ENCODE results near the gene AQP12B.
"Not testable (repeated sequence)": the region's sequence is repeated elsewhere in the genome, so short reads cannot be mapped to it uniquely, and the experiment has no call there.

Gene AQP12B

DNA sequence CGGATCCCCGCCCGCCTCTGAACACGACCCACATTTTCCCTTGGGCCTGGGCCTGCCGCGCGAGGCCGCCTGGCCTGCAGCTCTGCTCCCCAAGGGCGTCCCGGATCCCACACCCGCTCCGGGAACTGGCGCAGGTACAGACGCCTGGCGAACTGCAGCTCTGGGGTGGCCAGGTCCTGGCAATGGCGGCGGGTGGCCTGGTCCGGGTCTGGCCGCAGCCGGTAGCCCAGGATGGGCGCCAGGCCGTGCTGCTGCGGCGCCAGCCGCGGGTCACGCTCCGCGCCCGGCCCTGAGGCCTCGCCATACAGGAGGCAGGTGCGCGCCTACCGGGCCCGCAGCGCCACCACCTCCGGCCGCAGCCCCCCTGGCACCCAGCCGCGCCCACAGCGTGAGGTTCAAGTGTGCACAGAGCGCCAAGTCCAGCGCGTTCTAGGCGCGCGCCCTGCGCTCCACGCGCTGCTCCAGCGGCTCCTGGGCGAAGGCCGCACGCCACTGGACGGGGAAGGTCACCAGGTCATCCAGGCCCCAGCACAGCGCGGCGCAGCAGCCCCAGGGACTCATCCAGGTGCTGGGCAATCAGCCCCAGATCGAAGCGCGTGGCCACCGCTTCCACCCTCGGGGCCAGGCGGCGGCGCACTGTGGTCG, 18.5 kb upstream of the AQP12B start:
- no peak for DNase-seq

DNA sequence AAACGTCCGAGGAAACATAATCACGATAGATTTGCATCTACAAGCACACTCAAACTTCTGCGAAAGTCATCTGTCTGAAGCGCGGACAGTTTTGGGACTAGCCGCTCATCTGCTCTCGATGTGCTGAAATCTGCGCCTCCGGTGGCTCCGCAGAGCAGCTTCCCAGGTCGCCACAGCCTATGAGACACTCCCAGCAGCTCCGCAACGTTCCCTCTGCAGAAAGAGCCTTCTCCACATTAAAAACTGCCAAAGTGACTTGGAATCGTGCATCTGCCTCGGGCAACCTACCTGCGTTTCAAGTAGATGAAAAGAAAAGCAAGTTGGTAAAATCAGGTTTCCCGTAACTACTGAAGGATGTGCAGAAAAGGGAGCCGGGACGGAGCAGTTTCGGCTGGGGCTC, 17.9 kb upstream of the AQP12B start:
- not testable (repeated sequence) for DNase-seq

DNA sequence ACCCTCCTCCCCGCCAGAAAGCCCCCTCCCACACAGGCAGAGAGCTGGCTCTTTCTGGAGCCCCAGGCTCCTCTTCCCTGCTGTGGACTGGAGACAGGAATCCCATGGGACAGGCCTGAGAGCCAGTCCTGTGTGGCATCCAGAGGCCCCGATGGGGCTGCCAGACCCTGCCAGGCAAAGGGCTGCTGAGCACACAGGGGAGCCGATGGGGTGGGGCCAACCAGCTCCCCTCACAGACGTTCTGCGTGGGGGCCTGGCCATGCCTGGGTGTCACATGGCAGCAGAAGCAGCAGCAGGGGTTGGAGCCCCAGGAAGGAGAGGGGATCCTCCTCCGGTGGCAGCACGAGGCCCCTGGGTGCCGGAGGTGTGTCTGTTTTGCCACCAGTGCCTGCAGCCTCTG, 17.1 kb upstream of the AQP12B start:
- not testable (repeated sequence) for DNase-seq

DNA sequence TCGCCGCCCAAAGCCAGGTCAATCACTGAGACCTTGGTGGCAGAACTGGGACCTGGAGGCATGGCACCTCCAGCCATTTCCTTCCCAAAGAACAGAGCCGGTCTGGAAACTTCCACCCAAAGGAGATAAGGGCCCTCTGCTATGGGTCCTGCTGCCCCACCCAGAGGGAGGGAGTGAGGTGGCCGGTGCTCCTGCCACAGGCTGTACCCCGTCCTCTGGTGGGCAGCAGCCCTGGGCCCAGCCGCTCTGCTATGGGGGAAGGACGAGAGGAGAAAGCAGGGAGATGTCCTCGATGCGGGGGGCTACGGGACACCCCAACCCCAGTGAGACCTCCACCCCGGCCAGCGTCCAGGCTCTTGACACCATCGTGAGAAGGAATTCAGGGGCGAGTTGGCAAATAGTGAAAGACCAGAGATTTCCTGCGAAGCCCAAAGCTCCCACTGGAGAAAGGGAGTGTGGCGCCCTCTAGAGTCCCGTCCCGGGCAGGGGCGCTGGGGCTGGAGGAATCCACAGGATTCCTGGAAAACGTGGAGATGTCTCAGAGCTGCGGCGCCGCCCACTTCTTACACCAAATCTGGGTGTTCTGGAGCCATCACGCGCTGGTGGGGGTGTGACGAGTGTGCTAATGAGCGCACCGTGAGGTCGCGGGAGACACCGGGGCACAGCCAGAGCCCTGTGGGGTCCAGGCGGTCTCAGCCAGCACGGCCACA, 16.3 kb upstream of the AQP12B start:
- DNase-seq: not testable (repeated sequence)

DNA sequence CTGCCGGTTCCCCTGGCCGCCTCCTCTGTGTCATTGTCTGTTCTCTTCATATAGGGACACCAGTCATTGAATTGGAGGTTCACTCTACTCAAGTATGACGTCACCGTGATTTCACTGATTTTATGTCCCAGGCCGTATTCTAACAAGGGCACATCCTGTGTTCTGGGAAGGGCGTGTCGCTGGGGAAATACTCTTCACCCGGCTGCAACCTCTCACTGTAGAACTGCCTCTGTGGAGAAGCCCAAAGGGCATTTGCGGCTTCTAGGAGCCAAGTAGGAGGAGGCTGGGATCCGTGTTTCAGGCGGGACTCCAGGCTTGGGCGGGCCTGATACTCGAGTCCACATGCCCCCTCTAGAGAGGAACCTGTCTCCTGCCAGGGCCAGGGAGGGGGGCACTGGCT, 13.8 kb upstream of the AQP12B start:
- DNase-seq: not testable (repeated sequence)

DNA sequence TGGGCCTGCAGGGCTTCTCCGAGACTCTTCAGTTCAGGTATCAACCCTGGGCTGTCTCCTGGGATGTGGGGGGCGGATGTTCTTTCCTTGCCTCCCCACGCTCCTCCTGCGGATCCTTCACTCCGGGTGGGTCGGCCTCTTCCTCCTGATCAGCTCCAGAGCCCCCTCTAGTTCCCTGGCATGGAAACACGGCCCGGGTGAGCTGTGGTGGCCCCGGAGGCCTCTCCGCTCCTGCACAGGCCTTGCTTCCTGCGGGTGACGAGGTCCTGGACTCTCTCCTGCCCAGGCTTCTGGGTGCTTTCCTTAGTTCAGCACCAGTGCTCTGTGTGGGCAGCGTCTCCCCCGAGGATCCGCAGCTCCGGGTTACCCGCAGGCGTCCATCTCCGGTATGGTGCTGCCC, 12.9 kb upstream of the AQP12B start:
- DNase-seq: not testable (repeated sequence)

DNA sequence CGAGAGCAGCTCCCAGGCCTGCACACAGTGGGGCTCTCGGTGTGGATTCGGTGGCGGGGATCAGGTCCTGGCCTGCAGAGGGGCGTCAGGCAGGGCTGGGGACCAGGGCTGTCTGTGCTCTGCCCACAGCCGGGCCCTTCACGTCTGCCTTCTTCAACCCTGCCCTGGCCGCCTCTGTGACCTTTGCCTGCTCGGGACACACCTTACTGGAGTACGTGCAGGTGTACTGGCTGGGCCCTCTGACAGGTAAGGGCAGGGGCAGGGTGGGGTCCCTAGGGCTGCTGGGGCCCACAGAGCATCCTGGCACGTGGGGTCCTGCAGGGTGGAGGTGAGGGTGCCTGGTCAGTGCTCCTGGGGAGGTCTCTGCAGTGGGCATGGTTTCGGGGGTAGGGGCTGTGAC, 11.6 kb upstream of the AQP12B start:
- not testable (repeated sequence) for DNase-seq

DNA sequence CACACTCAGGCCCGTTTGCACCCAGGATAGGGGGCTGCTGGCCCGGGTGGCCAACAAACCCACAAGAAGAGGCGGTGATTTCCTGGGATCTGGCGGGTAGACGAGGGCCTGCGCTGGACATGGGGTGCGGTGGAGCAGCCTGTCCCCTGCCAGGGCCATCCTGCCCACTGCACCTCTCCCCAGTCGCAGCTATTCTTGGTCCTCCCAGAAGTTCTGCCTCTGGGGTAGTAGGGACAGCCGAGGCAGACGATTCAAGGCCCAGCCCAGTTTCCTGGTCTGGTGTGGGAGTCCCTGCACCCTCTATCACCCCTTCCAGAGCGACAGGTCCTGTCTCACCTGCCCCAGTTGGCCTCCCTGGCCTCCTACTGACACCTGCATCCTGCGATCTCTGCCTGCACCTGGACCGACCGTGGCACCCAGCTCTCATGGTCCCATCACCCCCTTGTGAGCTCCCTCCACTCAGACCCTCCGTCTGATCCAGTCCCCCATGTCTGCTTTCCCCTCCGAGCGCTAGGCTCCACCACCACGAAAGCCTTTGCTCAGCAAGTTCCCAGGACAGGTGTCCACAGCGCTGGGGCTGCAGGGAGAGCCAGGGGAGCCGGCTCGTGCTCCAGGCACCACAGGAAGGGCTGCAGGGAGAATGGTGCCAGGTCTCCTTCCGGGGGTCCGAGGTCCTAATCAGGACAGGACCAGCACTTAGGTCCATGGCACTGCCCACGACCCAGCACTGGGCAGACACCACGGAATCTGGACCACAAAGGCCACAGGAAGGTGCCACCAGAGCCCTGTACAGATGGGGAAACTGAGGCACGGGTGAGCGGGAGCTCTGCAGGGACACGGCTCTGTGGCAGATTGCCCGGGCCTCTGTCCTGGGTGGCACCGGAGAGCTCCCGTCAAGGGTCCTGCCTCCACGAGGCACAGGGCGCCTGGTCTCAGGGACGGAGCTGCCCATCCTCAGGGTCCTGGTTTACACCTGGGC, 10.2 kb upstream of the AQP12B start:
- not testable (repeated sequence) for DNase-seq

DNA sequence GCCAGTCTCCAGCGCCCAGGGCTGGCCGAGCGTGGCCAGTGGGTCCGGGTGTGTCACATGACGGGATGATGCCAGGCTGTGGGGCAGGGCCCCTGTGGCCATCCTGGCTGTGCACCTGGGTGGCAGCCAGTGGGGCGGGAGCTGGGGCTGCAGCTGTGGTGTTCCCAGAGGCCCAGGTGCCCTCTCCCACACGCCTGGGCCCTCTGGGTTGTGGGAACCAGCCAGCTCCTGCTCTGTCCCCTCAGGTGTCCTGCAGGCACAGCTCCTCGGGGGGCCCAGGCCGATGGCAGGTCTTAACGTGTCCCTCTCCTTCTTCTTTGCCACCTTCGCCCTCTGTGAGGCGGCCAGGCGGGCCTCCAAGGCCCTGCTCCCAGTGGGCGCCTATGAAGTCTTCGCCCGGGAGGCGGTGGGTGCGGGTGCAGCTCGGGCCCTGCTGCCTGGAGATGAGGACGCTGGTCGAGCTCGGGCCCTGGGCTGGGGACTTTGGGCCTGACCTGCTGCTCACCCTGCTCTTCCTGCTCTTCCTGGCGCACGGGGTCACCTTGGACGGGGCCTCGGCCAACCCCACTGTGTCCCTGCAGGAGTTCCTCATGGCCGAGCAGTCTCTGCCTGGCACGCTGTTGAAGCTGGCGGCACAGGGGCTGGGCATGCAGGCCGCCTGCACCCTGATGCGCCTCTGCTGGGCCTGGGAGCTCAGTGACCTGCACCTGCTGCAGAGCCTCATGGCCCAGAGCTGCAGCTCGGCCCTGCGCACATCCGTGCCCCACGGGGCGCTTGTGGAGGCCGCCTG, 9.1 kb upstream of the AQP12B start, which contains the start of gene AQP12A:
TSS of gene AQP12A (plus strand) at position 236 of the 790 bp plus-strand sequence. CDS start at position 284, 48 bp downstream.
- not testable (repeated sequence) for DNase-seq

DNA sequence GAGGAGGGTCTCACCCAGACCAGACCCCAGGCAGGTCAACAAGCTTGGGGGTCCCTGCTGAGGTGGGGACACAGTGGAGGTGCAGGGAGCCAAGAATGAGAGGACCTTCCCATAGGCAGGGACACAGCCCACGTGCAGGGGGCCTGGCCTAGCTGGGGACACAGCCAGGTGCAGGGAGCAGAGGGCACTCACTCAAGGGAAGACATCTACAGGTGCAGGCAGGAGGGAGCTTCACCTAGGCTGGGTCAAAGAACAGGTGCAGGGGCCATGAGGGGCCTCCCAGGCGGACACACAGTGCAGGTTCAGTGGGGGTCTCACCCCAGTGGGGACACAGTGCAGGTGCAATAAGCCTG, 8.4 kb upstream of the AQP12B start:
- not testable (repeated sequence) for DNase-seq

DNA sequence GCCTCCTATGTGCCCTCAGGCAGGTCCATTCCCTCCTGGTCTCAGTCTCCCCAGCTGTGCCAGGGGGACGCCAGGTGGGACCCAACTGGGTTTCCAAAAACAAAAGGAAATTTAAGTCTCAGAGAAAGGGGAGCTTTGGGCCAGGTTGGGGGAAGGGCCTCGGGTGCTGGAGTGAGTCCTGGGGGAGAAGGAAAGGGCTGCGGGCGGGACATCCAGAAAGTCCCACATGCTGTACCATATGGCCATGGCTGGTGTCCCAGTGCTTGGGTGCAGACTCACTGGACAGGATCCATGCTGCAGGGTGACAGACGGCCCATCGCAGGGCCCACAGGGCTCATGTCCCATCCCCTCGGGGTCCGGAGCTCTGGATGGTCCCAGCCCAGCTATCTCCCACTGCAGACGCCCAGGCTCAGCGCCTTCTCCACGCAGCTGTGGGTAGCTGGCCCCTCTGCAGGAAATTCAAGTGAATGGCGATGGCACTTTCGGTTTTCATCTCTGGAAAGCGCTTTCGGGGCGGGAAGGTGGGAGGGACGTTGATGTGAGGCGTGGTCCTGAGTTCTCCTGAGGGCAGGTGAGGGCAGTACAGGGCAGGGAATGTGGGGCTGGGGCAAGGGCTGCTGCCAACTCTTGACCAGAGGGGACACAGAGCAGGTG, 7.9 kb upstream of the AQP12B start:
- DNase-seq: not testable (repeated sequence)

DNA sequence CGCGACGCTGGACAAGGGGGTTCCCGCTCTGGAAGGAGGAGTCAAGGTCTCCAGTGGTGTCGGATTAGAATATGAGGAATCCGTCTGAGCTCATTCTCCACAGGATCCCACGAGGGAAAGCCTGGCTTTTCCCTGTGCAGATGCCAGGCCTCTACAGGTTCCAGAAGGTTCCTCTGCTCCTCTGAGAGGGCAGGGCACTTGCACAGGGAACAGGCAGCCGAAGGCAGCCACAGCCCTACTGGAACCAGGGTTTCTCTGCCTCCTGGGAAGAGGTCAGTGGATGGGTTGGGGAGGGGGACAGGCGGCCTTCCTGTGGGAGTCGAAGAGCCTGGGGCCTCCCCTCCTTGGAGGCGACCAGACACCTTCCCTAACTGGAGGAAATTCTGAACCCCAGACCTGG, 7.3 kb upstream of the AQP12B start:
- no peak for DNase-seq

DNA sequence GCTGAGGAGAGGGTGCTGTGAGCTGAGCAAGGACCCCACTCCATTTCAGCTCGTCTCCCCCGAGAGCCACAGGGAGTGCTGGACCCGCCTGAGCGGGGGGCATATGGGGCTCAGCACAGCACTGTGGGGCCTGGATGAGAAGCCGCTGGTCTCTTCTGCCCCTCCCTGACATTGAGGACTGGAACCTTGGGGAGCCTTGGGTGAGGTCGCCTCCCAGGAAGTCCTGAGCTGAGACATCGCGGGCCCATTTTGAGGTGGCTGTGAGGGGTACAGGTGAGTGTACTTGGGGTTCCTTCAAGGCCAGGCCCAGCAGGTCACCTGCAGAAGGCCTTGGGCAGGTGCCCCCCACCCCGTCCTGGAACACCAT, 5.9 kb upstream of the AQP12B start:
- DNase-seq: no peak

DNA sequence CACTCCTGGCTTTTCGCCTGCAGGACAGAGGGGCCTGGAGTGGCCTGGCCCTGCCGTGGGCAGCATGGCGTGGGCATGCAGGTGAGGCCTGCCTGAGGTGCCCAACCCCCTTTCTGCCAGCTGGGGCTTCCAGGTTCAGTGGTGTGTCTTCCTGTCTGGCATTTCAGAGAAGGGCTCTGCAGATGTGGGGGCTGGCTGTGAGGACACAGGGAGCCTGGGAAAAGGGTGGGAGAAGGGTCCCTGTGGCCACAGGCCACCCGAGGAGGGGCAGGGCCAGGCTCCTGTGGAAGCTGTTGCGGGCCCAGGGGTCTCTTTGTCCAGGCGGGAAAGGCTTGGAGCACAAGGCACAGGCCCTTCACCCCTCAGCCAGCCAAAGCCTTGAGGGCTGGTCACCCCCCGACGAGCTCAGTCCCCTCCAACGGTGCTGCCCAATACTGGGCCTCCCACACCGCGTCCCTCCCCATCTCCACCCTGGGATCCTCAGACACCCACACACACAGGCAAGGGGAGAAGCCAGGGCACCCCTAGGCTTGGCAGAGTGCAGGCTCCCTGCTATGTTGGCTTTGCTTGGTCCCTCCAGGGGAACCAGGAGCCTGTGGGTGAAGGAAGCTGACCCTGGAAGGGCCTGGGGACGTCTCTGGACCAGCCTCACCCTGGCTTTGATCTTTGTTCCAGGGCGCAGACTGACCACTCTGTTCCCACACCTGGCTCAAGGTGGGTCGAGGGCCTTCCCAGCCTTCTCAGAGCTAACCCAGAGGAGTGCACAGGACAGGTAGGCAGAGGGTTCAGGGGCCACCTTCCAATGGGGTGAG, 5.3 kb upstream of the AQP12B start:
- DNase-seq: no peak

DNA sequence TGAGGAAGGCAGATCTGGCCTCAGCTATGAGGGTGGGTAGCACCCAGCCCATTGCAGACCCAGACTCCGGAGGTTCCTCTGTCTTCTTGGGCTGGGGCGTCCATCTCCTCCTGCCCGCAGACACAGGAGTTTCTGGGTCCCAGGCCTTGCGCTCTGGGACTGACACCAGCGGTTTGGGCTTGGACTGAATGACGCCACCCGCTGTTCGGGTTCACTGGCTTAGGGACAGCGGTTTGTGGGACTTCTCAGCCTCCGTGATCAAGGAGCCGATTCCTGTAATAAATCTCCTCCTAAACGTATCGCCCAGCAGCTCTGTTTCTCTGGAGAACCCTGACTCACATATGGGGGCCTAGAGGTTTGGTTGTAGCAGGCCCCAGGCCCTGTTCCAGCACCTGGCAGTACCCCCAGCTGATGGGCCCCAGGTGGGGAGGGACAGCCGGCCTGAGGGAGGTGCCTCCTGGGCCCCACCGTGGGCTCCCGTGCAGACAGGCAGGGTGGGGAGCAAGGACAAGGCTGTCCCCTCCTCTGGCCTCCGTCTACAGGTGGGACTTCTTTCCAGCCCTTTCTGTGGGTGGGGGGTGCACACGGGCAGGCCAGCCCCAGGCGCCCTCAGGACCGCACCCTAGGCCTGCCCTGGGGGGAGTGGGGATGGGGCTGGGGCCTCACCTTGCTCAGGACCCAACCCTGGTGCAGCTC, 4.5 kb upstream of the AQP12B start:
- DNase-seq: no peak

DNA sequence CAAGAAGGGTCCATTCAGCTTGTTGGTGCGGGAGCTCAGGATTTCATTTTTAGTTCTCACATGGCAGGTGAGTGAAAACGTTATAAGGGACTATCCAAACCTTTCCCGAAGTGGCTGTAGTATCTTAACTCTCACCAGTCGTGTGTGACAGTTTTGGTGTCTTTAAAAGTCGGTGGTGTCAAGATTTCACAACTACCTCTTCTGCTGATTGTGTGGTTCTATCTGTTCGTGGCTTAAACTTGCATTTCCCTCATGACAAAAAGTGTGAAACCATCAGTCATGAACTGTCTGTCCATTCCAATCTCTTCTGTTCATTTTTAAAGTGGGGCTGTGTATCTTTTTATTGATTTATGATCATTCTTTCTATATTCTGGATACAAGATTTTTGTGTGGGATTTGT, 3.8 kb upstream of the AQP12B start:
- no peak for DNase-seq

DNA sequence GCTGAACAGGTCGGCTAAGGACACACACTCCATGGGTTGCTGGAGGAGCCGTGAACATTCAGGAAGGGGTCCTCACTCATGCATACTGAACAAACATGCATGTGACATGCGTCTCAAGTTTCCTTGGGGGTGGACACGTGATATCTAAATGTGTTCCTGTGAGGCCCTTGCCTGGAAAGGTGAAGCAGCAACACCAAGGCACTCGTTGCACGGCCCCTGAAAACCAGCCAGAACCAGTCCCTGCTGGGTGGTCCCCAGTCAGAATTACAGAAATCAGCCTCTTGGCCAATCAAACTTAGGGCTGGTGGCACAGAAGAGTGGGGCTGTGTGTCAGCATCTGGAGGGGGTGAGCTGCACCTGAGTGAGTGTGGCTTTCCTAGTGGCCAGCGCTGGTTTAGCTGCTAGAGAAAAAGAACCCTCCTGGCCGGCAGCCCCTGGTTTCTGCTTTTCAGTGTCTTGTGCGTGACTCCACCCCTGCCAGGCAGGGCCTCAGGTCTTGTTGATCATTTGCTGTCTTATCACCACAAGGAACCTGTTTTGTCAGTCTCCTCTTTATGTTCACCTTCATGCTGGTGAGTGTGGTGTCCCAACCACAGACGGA, 3.2 kb upstream of the AQP12B start:
- DNase-seq: no peak

DNA sequence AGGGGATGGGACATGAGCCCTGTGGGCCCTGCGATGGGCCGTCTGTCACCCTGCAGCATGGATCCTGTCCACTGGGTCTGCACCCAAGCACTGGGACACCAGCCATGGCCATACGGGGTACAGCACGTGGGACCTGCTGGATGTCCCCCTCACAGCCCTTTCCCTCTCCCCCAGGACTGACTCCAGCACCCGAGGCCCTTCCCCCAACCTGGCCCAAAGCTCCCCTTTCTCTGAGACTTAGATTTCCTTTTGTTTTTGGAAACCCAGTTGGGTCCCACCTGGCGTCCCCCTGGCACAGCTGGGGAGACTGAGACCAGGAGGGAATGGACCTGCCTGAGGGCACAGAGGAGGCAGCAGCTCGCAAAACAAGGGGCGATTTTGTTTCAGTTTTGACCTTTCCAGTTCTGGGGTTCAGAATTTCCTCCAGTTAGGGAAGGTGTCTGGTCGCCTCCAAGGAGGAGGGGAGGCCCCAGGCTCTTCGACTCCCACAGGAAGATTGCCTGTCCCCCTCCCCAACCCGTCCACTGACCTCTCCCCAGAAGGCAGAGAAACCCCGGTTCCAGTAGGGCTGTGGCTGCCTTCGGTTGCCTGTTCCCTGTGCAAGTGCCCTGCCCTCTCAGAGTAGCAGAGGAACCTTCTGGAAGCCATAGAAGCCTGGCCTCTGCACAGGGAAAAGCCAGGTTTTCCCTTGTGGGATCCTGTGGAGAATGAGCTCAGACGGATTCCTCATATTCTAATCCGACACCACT, 1.5 kb upstream of the AQP12B start:
- not testable (repeated sequence) for DNase-seq

DNA sequence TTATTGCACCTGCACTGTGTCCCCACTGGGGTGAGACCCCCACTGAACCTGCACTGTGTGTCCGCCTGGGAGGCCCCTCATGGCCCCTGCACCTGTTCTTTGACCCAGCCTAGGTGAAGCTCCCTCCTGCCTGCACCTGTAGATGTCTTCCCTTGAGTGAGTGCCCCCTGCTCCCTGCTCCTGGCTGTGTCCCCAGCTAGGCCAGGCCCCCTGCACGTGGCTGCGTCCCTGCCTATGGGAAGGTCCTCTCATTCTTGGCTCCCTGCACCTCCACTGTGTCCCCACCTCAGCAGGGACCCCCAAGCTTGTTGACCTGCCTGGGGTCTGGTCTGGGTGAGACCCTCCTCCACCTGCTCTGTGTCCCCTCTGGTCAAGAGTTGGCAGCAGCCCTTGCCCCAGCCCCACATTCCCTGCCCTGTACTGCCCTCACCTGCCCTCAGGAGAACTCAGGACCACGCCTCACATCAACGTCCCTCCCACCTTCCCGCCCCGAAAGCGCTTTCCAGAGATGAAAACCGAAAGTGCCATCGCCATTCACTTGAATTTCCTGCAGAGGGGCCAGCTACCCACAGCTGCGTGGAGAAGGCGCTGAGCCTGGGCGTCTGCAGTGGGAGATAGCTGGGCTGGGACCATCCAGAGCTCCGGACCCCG, 769 bp upstream of the AQP12B start:
- not testable (repeated sequence) for DNase-seq
